ENCODE measurements around the gene VRK3.

Gene VRK3

GRCh38 chr19:50026550-50026906, 1.4 kb upstream of the VRK3 start:
- no peak for FAIRE-seq
- TF ChIP-seq TAF1 (IDR thresholded peaks at IDR 0.05; ENCODE audit: borderline replicate concordance, low read depth, low read length) = no peak
- TF ChIP-seq POLR2AphosphoS5 (IDR thresholded peaks at IDR 0.05; ENCODE audit: low read depth, low read length) = no peak
- TF ChIP-seq POLR2A (IDR thresholded peaks at IDR 0.05; ENCODE audit: low read depth, low read length) = no peak
- DNase-seq (ENCODE audit: insufficient read length) = no peak

- DNase-seq (ENCODE audit: insufficient read length) = peak; percentile 81
- TF ChIP-seq POLR2AphosphoS5 (IDR thresholded peaks at IDR 0.05; ENCODE audit: low read depth, low read length) (peak; percentile 68; the same call in 1 of the 2 replicates), POLR2A (IDR thresholded peaks at IDR 0.05; ENCODE audit: low read depth, low read length) (peak; percentile 70; the same call in 1 of the 2 replicates), TAF1 (IDR thresholded peaks at IDR 0.05; ENCODE audit: borderline replicate concordance, low read depth, low read length) (no peak)
- FAIRE-seq = no peak
These were observed 800 bp upstream of the VRK3 start, which contains the start of gene ZNF473 for GRCh38 chr19:50025794-50026549. ZNF473 (plus strand) TSS chr19:50026005; CDS start chr19:50031083, 5,078 bp downstream.

- TF ChIP-seq TAF1 (IDR thresholded peaks at IDR 0.05; ENCODE audit: borderline replicate concordance, low read depth, low read length) (no peak), POLR2AphosphoS5 (IDR thresholded peaks at IDR 0.05; ENCODE audit: low read depth, low read length) (no peak), POLR2A (IDR thresholded peaks at IDR 0.05; ENCODE audit: low read depth, low read length) (no peak)
- DNase-seq (ENCODE audit: insufficient read length) (no peak), FAIRE-seq (no peak)
These were observed 502 bp downstream of the VRK3 start for GRCh38 chr19:50024719-50025021.

- no peak for TF ChIP-seq POLR2AphosphoS5 (IDR thresholded peaks at IDR 0.05; ENCODE audit: low read depth, low read length)
- TF ChIP-seq TAF1 (IDR thresholded peaks at IDR 0.05; ENCODE audit: borderline replicate concordance, low read depth, low read length) = no peak
- no peak for TF ChIP-seq POLR2A (IDR thresholded peaks at IDR 0.05; ENCODE audit: low read depth, low read length)
- FAIRE-seq = no peak
- DNase-seq (ENCODE audit: insufficient read length) = no peak
These were observed 2.3 kb downstream of the VRK3 start for GRCh38 chr19:50022823-50023222.

GRCh38 chr19:50020481-50020880, 4.7 kb downstream of the VRK3 start:
- DNase-seq (ENCODE audit: insufficient read length) = no peak

GRCh38 chr19:50016225-50016807, 8.9 kb downstream of the VRK3 start:
- TF ChIP-seq TAF1 (IDR thresholded peaks at IDR 0.05; ENCODE audit: borderline replicate concordance, low read depth, low read length) = no peak
- no peak for TF ChIP-seq POLR2AphosphoS5 (IDR thresholded peaks at IDR 0.05; ENCODE audit: low read depth, low read length)
- no peak for TF ChIP-seq POLR2A (IDR thresholded peaks at IDR 0.05; ENCODE audit: low read depth, low read length)
- no peak for DNase-seq (ENCODE audit: insufficient read length)
- FAIRE-seq = no peak

More at GRCh38 chr19:50020481-50020880, 4.7 kb downstream of the VRK3 start:
- TF ChIP-seq TAF1 (IDR thresholded peaks at IDR 0.05; ENCODE audit: borderline replicate concordance, low read depth, low read length) (no peak), POLR2AphosphoS5 (IDR thresholded peaks at IDR 0.05; ENCODE audit: low read depth, low read length) (no peak), POLR2A (IDR thresholded peaks at IDR 0.05; ENCODE audit: low read depth, low read length) (no peak)
- no peak for FAIRE-seq

GRCh38 chr19:50008532-50008931, 16.6 kb downstream of the VRK3 start:
- DNase-seq (ENCODE audit: insufficient read length) (no peak), FAIRE-seq (no peak)
- TF ChIP-seq TAF1 (IDR thresholded peaks at IDR 0.05; ENCODE audit: borderline replicate concordance, low read depth, low read length) (no peak), POLR2A (IDR thresholded peaks at IDR 0.05; ENCODE audit: low read depth, low read length) (no peak), POLR2AphosphoS5 (IDR thresholded peaks at IDR 0.05; ENCODE audit: low read depth, low read length) (no peak)

- FAIRE-seq (no peak), DNase-seq (ENCODE audit: insufficient read length) (no peak)
- TF ChIP-seq POLR2A (IDR thresholded peaks at IDR 0.05; ENCODE audit: low read depth, low read length) (no peak), TAF1 (IDR thresholded peaks at IDR 0.05; ENCODE audit: borderline replicate concordance, low read depth, low read length) (no peak), POLR2AphosphoS5 (IDR thresholded peaks at IDR 0.05; ENCODE audit: low read depth, low read length) (no peak)
These were observed 17.2 kb downstream of the VRK3 start for GRCh38 chr19:50007947-50008346.

GRCh38 chr19:50007170-50007569, 18.0 kb downstream of the VRK3 start:
- DNase-seq (ENCODE audit: insufficient read length) = no peak
- no peak for FAIRE-seq
- no peak for TF ChIP-seq POLR2AphosphoS5 (IDR thresholded peaks at IDR 0.05; ENCODE audit: low read depth, low read length)
- no peak for TF ChIP-seq TAF1 (IDR thresholded peaks at IDR 0.05; ENCODE audit: borderline replicate concordance, low read depth, low read length)
- TF ChIP-seq POLR2A (IDR thresholded peaks at IDR 0.05; ENCODE audit: low read depth, low read length) = no peak

GRCh38 chr19:50005428-50005827, 19.7 kb downstream of the VRK3 start:
- TF ChIP-seq POLR2AphosphoS5 (IDR thresholded peaks at IDR 0.05; ENCODE audit: low read depth, low read length) (no peak), POLR2A (IDR thresholded peaks at IDR 0.05; ENCODE audit: low read depth, low read length) (no peak), TAF1 (IDR thresholded peaks at IDR 0.05; ENCODE audit: borderline replicate concordance, low read depth, low read length) (no peak)
- no peak for DNase-seq (ENCODE audit: insufficient read length)
- FAIRE-seq = no peak

GRCh38 chr19:50003810-50004419, 21.3 kb downstream of the VRK3 start:
- DNase-seq (ENCODE audit: insufficient read length) = peak; percentile 46
- FAIRE-seq = no peak
- no peak for TF ChIP-seq TAF1 (IDR thresholded peaks at IDR 0.05; ENCODE audit: borderline replicate concordance, low read depth, low read length)
- no peak for TF ChIP-seq POLR2A (IDR thresholded peaks at IDR 0.05; ENCODE audit: low read depth, low read length)
- no peak for TF ChIP-seq POLR2AphosphoS5 (IDR thresholded peaks at IDR 0.05; ENCODE audit: low read depth, low read length)
